ENCODE results near the gene HECW1. TPM values are rescaled to one million over a fixed set of nuclear protein-coding genes. Genes with fewer than 3 reads are reported as not detected.
A peak's percentile ranks its signal among the peaks of the same experiment; 100 is the strongest.

HECW1 gene
- polyA plus RNA-seq, 2 of the 4 experiments (the other 2 are of a cell fraction), result 11.3 TPM

GRCh38 chr7:43306404-43306803, 194.0 kb downstream of the HECW1 start:
- no peaks in the 10 kb centered on the region for H3K9me3 ChIP-seq
- DNase-seq (ENCODE audit: low read depth in 1 of 2, low spot score in 1 of 2) (no peak), ATAC-seq (no peak), FAIRE-seq (no peak)
- ChIA-PET POLR2A (no interaction called here), CTCF (interaction anchor here (1.2 to 2.5 kb wide), 2 partner anchors 9 to 100 kb away, joined by 4 to 10 read pairs; no protein-coding TSS in a partner anchor)
- H3K4me1 ChIP-seq, result no peaks in the 10 kb centered on the region
- 76% methylated on average over 5 of the region's 5 CpGs for WGBS (ENCODE audit: missing lambda C conversion rate)
- H3K27ac ChIP-seq, result no peak overlapping the region
- TF ChIP-seq ZNF302 (CRISPR knock-in tag; IDR thresholded peaks at IDR 0.05) (no peak), BCL3 (IDR thresholded peaks at IDR 0.05) (no peak), TP53 (CRISPR knock-in tag; IDR thresholded peaks at IDR 0.05) (no peak), MAX (IDR thresholded peaks at IDR 0.05) (no peak), HOXA7 (CRISPR knock-in tag; IDR thresholded peaks at IDR 0.05) (no peak), HDAC2 (IDR thresholded peaks at IDR 0.05) (no peak), NR3C1 (IDR thresholded peaks at IDR 0.05) (no peak), PBX3 (IDR thresholded peaks at IDR 0.05) (no peak)
- no peak overlapping the region for H3K4me3 ChIP-seq
- no peak overlapping the region for H3K4me2 ChIP-seq

- DNase-seq (ENCODE audit: low read depth in 1 of 2, low spot score in 1 of 2), result no peak
- Histone ChIP-seq H3K4me1 (no peaks in the 10 kb centered on the region), H3K4me2 (no peak overlapping the region), H3K9me3 (no peaks in the 10 kb centered on the region), H3K4me3 (no peak overlapping the region), H3K27ac (no peak overlapping the region)
- FAIRE-seq, result no peak
- ChIA-PET CTCF (no interaction called here), POLR2A (no interaction called here)
- ATAC-seq, result no peak
- 60% methylated on average over 1 of the region's 1 CpG for WGBS (ENCODE audit: missing lambda C conversion rate)
- no peak for TF ChIP-seq SREBF2 (IDR thresholded peaks at IDR 0.05)
- no peak for TF ChIP-seq ESRRA (IDR thresholded peaks at IDR 0.05; ENCODE audit: borderline replicate concordance, low read length)
- TF ChIP-seq HMGXB4 (CRISPR knock-in tag; IDR thresholded peaks at IDR 0.05; ENCODE audit: borderline replicate concordance), result no peak
- TF ChIP-seq RFX5 (IDR thresholded peaks at IDR 0.05), result no peak
- no peak for TF ChIP-seq ELK1 (IDR thresholded peaks at IDR 0.05; ENCODE audit: low read depth, low read length)
- TF ChIP-seq MAFK (IDR thresholded peaks at IDR 0.05; ENCODE audit: partially characterized antibody), result no peak
- no peak for TF ChIP-seq ZFP36 (IDR thresholded peaks at IDR 0.05; ENCODE audit: borderline replicate concordance, partially characterized antibody)
- TF ChIP-seq FOSL2 (IDR thresholded peaks at IDR 0.05), result no peak
- TF ChIP-seq FOSL2 (CRISPR knock-in tag; IDR thresholded peaks at IDR 0.05), result no peak
- no peak for TF ChIP-seq GATA3 (IDR thresholded peaks at IDR 0.05; ENCODE audit: borderline replicate concordance)
Observed at GRCh38 chr7:43307522-43307921, 195.1 kb downstream of the HECW1 start.

- H3K4me1 ChIP-seq, result no peaks in the 10 kb centered on the region
- H3K27ac ChIP-seq, result no peak overlapping the region
- ATAC-seq (peak in 1 of 2 experiments; percentile 63; a peak in 4 of 6 replicates), DNase-seq (ENCODE audit: low read depth in 1 of 2, low spot score in 1 of 2) (no peak), FAIRE-seq (no peak)
- H3K4me2 ChIP-seq, result no peak overlapping the region
- TF ChIP-seq USF2 (IDR thresholded peaks at IDR 0.05) (no peak), TFCP2L1 (CRISPR knock-in tag; IDR thresholded peaks at IDR 0.05) (no peak), RNF2 (IDR thresholded peaks at IDR 0.05; ENCODE audit: borderline replicate concordance, low read depth) (no peak)
- ChIA-PET POLR2A (no interaction called here), CTCF (interaction anchor here (0.7 kb wide), 1 partner anchor 135 kb away, joined by 3 read pairs; no protein-coding TSS in a partner anchor)
- H3K4me3 ChIP-seq, result no peak overlapping the region
- H3K9me3 ChIP-seq, result no peaks in the 10 kb centered on the region
- WGBS (ENCODE audit: missing lambda C conversion rate), result 87% methylated on average over 8 of the region's 8 CpGs
Observed at GRCh38 chr7:43308913-43309705, 196.7 kb downstream of the HECW1 start.
